OCI-LY7 (cell line): ENCODE results near the gene FGGY.

Source experiments
- EZH2phosphoT487 ChIP-seq: fragments of 200-600 bp; sonication (generic); IDR thresholded peaks from 2 replicates; pipeline ENCODE4 v1.6.1; 2018; ENCODE audit warnings: low read depth, borderline replicate concordance, mild to moderate bottlenecking, mixed run types, antibody characterized with exemption, low read length, moderate library complexity, mixed read lengths
- TF ChIP-seq, protein P1 (sequence below): fragments of 200-600 bp; sonication (generic); conservative IDR thresholded peaks from 2 replicates; pipeline ENCODE4 v1.5.1; 2014; ENCODE audit warnings: mild to moderate bottlenecking, antibody characterized with exemption, low read length, moderate library complexity, mixed read lengths

- no peak for TF ChIP-seq EZH2phosphoT487
- TF ChIP-seq, protein P1, sequence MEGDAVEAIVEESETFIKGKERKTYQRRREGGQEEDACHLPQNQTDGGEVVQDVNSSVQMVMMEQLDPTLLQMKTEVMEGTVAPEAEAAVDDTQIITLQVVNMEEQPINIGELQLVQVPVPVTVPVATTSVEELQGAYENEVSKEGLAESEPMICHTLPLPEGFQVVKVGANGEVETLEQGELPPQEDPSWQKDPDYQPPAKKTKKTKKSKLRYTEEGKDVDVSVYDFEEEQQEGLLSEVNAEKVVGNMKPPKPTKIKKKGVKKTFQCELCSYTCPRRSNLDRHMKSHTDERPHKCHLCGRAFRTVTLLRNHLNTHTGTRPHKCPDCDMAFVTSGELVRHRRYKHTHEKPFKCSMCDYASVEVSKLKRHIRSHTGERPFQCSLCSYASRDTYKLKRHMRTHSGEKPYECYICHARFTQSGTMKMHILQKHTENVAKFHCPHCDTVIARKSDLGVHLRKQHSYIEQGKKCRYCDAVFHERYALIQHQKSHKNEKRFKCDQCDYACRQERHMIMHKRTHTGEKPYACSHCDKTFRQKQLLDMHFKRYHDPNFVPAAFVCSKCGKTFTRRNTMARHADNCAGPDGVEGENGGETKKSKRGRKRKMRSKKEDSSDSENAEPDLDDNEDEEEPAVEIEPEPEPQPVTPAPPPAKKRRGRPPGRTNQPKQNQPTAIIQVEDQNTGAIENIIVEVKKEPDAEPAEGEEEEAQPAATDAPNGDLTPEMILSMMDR: no peak
Observed at GRCh38 chr1:59383963-59384362, 87.1 kb downstream of the FGGY start.
